ENCODE measurements around the gene TNNT2. TPM values are rescaled to one million over a fixed set of nuclear protein-coding genes. Genes with fewer than 3 reads are reported as not detected.

Gene TNNT2
- total RNA-seq, 1 donor from 2014 or later, result 13.2 TPM

DNA sequence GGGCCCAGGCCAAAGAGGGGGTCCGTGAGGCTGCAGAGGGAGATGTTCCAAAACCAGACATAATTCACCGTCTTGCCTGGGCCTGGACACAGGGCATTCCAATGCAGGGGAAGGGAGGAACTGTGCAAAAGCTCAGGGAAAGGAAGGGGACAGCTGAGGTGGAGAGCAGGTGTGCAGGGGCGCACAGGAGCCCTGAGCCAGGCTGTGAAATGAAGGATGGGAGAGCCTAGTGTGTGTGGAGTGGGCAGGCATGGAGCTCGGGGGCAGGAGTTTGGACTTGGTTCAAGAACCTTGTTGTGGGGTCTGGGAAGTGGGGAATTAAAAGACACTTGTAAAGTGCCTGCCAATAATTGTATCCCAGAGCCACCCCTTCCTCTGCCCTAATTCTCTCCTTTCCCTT, 41.8 kb upstream of the TNNT2 start:
- TF ChIP-seq EZH2phosphoT487 (IDR thresholded peaks at IDR 0.05) (no peak), EZH2 (IDR thresholded peaks at IDR 0.05) (no peak), CTCF (IDR thresholded peaks at IDR 0.05) (no peak)
- H4K20me1 ChIP-seq (ENCODE audit: low read depth), result no peaks in the 10 kb centered on the region
- no peak overlapping the region for H3K27ac ChIP-seq
- H3K36me3 Mint-ChIP-seq, result no peaks in the 10 kb centered on the region
- no peaks in the 10 kb centered on the region for H3K36me3 ChIP-seq
- peaks cover 36% of the 10 kb centered on the region for H3K4me1 Mint-ChIP-seq
- H3K79me2 ChIP-seq (ENCODE audit: low read depth), result no peaks in the 10 kb centered on the region
- peaks cover 15% of the 10 kb centered on the region for H3K27me3 Mint-ChIP-seq (ENCODE audit: insufficient read depth, low read depth)
- H3K9ac ChIP-seq, result no peak overlapping the region
- no peaks in the 10 kb centered on the region for H3K27me3 ChIP-seq
- no peak overlapping the region for H3K4me3 Mint-ChIP-seq
- H3K4me3 ChIP-seq, result no peak overlapping the region
- H3F3A ChIP-seq (ENCODE audit: low read depth), result no peaks in the 10 kb centered on the region
- no peak overlapping the region for H2AFZ ChIP-seq (replicated peaks)
- no peak overlapping the region for H3K4me2 ChIP-seq
- DNase-seq (ENCODE audit: low spot score), result no peak
- peak overlapping the region; percentile 62 for H3K27ac Mint-ChIP-seq
- no peaks in the 10 kb centered on the region for H3K9me3 ChIP-seq (ENCODE audit: low read depth)
- no peaks in the 10 kb centered on the region for H3K9me3 Mint-ChIP-seq
- peaks cover 12% of the 10 kb centered on the region for H3K4me1 ChIP-seq

DNA sequence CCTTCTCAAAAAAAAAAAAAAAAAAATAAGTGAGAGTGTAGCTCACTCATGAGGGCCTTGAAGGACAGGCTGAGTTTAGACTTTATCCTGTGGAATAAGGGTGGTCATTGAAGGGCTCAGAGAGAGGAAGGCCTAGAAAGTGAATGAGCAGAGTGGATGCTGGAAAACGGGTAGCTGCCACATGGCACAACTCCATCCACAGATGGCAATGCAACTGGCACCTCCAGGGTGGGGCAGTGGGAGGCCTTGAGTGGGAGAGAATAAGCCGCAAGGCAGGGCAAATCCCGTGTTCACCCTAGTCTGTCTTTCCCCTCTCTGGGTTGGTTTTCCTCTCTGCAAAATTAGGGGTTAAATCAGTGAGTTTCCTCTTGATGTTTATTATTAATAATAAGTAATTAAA, 41.0 kb upstream of the TNNT2 start:
- H3K36me3 Mint-ChIP-seq, result no peaks in the 10 kb centered on the region
- Histone ChIP-seq H4K20me1 (ENCODE audit: low read depth) (no peaks in the 10 kb centered on the region), H2AFZ (replicated peaks) (no peak overlapping the region), H3K27ac (no peak overlapping the region), H3K4me3 (no peak overlapping the region), H3K79me2 (ENCODE audit: low read depth) (no peaks in the 10 kb centered on the region), H3K4me2 (no peak overlapping the region), H3F3A (ENCODE audit: low read depth) (no peaks in the 10 kb centered on the region), H3K4me1 (peaks cover 12% of the 10 kb centered on the region), H3K9me3 (ENCODE audit: low read depth) (no peaks in the 10 kb centered on the region), H3K9ac (no peak overlapping the region), H3K36me3 (no peaks in the 10 kb centered on the region), H3K27me3 (no peaks in the 10 kb centered on the region)
- no peak for DNase-seq (ENCODE audit: low spot score)
- H3K27ac Mint-ChIP-seq, result no peak overlapping the region
- peaks cover 7% of the 10 kb centered on the region for H3K27me3 Mint-ChIP-seq (ENCODE audit: insufficient read depth, low read depth)
- no peak for TF ChIP-seq EZH2 (IDR thresholded peaks at IDR 0.05)
- TF ChIP-seq CTCF (IDR thresholded peaks at IDR 0.05), result no peak
- TF ChIP-seq EZH2phosphoT487 (IDR thresholded peaks at IDR 0.05), result no peak
- peaks cover 30% of the 10 kb centered on the region for H3K4me1 Mint-ChIP-seq
- no peaks in the 10 kb centered on the region for H3K9me3 Mint-ChIP-seq
- no peak overlapping the region for H3K4me3 Mint-ChIP-seq

GRCh38 chr1:201414051-201414738, 36.7 kb upstream of the TNNT2 start:
- H3K79me2 ChIP-seq (ENCODE audit: low read depth), result no peaks in the 10 kb centered on the region
- no peaks in the 10 kb centered on the region for H3F3A ChIP-seq (ENCODE audit: low read depth)
- no peak overlapping the region for H3K27ac ChIP-seq
- Mint-ChIP-seq H3K4me3 (no peak overlapping the region), H3K27ac (no peak overlapping the region), H3K36me3 (no peaks in the 10 kb centered on the region), H3K4me1 (peaks cover 5% of the 10 kb centered on the region), H3K27me3 (ENCODE audit: insufficient read depth, low read depth) (peaks cover 5% of the 10 kb centered on the region), H3K9me3 (no peaks in the 10 kb centered on the region)
- H3K27me3 ChIP-seq, result no peaks in the 10 kb centered on the region
- no peaks in the 10 kb centered on the region for H3K9me3 ChIP-seq (ENCODE audit: low read depth)
- no peak overlapping the region for H3K9ac ChIP-seq
- H2AFZ ChIP-seq (replicated peaks), result no peak overlapping the region
- no peak overlapping the region for H3K4me2 ChIP-seq
- H3K4me1 ChIP-seq, result no peaks in the 10 kb centered on the region
- H3K36me3 ChIP-seq, result no peaks in the 10 kb centered on the region
- TF ChIP-seq EZH2phosphoT487 (IDR thresholded peaks at IDR 0.05) (no peak), CTCF (IDR thresholded peaks at IDR 0.05) (no peak), EZH2 (IDR thresholded peaks at IDR 0.05) (no peak)
- no peaks in the 10 kb centered on the region for H4K20me1 ChIP-seq (ENCODE audit: low read depth)
- no peak overlapping the region for H3K4me3 ChIP-seq
- no peak for DNase-seq (ENCODE audit: low spot score)

Data from neural progenitor cell (in vitro differentiated cells).